IPS DF 4.7 (cell line): ENCODE results near the gene FAM184A.
"Not testable (repeated sequence)": the region's sequence is repeated elsewhere in the genome, so short reads cannot be mapped to it uniquely, and the experiment has no call there.

Experiments
- DNase-seq: peaks from one replicate; pipeline ENCODE4 v3.0.0-alpha.2; 2013; ENCODE audit warnings: low spot score; ENCODE audit errors: extremely low read depth

FAM184A gene

DNA sequence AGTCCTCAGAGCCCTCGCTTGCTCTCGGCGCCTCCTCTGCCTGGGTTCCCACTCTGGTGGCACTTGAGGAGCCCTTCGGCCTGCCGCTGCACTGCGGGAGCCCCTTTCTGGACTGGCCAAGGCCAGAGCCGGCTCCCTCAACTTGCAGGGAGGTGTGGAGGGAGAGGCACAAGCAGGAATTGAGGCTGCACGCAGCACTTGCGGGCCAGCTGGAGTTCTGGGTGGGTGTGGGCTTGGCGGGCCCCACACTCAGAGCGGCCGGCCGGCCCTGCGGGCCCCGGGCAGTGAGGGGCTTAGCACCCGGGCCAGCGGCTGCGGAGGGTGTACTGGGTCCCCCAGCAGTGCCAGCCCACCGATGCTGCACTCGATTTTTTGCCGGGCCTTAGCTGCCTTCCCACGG lies 63.3 kb downstream of the FAM184A start:
- DNase-seq: not testable (repeated sequence)

DNA sequence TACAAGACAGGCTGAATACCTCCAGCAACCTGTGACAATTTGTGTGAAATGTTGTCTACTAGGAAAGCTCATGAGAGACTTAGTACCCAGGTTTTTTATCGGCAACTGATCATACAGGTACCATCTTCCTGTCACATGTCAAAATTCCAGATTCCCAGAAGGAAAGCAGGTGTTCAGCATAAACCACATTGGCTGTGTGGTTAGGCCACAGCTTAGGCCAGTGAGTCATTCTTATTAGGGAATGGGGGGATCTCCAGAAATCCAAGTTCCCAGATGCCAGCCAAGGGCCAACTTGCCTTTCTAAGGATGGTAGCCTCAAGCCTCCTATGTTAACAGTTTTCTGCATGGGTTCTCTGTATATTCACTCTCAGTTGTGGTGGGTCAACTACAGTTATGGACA lies 65.9 kb downstream of the FAM184A start:
- no peak for DNase-seq

DNA sequence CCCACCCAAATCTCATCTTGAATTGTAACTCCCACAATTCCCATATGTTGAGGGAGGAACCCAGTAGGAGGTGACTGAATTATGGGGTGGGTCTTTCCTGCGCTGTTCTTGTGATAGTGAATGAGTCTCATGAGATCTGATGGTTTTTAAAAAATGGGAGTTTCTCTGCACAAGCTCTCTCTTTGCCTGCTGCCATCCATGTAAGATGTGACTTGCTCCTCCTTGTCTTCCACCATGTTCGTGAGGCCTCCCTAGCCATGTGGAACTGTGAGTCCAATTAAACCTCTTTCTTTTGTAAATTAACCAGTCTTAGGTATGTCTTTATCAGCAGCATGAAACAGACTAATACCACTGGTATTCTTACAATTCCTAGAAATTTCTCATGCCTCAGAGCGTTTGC lies 69.2 kb downstream of the FAM184A start:
- not testable (repeated sequence) for DNase-seq

DNA sequence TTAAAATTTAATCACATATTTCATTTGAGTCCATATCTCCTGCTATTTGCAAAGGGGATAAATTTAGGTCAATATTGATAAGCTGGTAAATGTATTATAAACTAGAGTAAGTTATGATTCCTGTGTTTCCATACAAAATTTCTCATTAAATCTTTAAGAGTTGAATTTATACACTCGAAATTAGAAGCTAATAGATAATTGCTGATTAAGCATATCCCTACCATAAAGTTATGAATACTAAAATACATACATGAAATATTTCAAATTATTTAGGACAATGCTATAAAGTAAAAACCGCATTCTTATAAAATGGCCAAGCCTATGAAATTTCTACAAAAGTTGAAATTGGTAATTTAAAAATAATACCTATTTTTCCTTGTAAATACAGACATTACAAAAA lies 71.5 kb downstream of the FAM184A start:
- no peak for DNase-seq

DNA sequence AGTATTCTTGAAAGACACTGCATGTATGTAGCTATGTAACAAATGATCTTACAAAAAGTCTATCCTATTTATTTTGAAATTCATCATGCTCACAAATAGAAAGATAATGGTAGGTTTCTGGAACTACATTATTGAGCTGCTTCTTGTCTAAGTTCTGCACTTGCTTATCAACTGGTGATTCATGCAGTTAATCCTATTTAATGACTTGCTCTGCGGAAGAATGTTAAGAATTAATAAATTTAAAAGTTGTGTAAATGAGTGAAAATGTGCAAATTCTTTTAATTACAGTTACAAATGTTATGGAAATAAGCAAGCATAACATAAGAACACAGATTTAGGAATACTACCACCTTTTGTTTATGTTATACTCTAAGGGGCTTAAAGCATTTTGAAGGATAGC lies 76.4 kb downstream of the FAM184A start:
- DNase-seq: no peak

DNA sequence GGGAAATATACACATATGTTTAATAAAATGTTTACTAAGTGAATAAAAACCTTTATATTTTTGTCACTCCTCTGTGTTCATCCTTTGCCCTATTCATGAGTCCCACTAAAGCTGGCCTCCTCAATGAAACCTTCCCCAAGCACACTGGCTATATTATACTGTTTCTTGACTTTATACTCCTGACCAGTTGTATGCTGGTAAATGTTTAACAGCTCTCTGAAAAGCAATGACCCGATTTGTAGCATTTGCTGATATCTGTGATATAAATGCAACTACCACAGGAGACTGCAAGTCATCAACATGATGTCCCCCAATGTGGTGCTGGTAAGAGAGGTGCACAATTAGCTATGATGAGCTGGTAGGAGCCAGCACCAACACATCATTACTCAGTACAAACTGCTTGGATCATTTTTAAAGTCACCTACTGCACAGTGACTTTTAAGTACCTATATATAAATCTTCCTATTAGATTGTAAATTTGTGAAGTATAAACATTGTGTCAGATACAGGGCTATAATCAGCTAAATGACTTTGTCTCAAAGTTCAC lies 78.9 kb downstream of the FAM184A start:
- no peak for DNase-seq

- DNase-seq: not testable (repeated sequence)
Measured at GRCh38 chr6:118997426-118997825, 81.0 kb downstream of the FAM184A start.

GRCh38 chr6:118996289-118996820 lies 82.1 kb downstream of the FAM184A start:
- DNase-seq: no peak

GRCh38 chr6:118993803-118994251 lies 84.6 kb downstream of the FAM184A start:
- DNase-seq: no peak

DNA sequence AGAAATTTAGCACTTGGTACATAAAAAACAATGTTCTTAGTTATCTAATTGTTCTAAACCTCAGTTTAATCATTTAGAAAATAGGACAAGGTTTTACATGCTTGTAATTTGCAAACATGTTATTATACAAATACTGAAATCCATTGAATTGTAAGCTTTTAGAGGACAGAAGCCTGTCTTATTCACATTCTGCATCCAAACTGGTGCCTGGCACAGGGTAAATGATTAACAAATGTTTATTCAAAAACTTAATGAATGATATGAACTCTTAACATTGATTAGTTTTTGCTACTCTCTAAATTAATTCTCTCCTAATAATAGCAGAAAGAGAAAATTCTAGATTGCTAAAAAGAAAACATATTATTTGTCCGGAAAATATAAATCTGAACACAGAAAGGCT lies 85.1 kb downstream of the FAM184A start:
- DNase-seq: no peak

DNA sequence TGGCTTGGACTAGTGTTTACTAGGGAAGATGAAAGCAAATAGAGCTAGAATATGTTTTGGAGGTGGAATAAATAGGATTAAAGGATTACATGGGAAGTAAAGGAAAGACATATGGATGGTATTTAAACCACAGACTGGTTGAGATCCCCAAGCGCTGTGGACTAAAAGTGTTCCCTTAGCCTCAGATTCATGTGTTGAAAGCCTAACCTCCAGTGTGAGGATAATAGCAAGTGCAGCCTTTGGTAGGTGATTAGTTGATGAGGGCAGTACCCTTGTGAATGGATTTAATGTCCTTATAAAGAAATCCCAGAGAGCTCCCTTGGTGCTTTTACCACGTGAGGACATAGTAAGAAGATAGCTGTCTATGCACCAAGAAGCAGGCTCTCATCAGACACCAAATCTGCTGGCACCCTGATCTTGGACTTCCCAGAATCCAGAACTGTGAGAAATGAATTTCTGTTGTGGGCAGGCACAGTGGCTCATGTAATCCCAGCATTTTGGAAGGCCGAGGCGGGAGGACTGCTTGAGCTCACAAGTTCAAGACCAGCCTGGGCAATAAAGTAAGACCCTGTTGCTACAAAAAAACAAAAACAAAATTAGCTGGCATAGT lies 86.2 kb downstream of the FAM184A start:
- DNase-seq: no peak

- DNase-seq: no peak
Measured at GRCh38 chr6:118986312-118986711, 92.2 kb downstream of the FAM184A start.

DNA sequence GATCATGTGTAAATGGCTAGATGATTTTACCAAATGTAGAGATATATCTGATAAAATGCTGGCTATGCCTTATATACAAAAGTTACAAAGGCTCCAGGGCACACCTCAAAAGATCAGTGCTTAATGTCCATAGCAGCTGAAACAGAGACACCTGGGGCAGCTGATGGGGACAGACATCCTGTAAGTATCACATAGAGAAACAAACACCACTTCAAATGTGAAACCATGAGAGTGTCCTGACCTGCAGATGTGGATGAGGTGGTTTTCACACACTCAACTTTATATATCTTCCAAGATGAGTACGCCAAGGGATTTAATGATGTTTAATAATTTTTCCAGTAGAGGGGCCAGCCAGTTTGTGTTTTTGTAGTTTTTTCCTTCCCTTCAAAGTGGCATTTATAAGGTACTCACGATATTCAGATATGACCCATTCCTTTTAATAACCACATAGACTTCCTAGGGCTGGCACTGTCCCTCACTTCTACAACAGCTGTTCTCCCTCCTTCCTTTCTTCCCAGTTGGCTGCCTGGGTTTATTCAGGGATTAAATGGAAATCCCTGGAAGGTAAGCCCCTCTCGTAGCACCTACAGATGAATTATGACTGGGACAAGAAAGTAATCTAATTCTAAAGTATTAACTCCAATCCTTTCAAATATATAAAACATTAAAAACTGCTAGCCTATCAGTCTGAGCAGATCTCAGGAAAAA lies 93.2 kb downstream of the FAM184A start:
- no peak for DNase-seq

GRCh38 chr6:118984342-118984741 lies 94.1 kb downstream of the FAM184A start:
- DNase-seq: no peak

DNA sequence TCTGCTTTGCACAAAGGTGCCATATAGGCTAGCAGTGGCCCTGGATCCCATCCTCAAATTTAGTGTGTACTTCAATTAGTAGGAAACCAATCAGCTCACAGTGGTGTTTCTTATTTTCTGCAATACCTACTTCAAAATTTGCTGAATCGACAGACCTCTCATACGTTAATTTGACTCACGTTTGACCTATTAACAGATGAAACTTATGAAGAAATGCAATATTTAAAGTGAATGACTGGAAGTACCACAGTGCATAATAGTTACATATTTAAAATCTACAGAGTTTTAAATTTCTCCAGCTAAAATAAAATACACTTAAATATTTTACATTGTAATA lies 95.9 kb downstream of the FAM184A start:
- no peak for DNase-seq

DNA sequence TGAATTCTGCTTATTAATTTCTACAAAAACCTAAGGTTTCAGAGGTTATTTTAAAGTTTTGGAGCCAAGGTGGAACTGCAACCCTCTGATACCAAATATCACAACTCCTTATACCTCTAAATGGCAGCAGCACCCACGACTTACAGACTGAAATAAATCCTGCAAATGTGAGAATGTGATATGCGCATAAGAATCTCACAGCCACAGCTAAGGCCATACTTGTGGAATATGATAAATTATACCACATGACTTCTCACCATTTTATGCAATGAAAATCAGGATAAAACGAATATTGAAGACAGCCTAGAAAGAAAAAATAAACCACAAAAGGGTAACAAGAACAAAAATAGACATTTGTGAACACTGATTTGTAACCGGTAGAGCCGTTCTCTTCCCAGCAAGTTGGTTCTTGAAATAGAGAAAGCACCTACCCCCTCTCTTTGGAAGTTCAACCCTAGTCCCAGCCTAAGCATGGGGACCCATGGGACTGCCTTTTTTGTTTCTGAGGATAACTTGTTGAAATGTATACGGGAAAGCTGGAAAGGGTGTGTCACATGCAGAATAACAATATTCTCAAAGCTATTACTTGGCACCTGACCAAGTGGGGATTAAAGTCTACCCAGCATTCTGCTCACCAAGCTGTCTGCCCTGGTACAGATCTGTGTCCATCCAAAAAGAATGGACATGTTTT lies 96.4 kb downstream of the FAM184A start:
- no peak for DNase-seq

DNA sequence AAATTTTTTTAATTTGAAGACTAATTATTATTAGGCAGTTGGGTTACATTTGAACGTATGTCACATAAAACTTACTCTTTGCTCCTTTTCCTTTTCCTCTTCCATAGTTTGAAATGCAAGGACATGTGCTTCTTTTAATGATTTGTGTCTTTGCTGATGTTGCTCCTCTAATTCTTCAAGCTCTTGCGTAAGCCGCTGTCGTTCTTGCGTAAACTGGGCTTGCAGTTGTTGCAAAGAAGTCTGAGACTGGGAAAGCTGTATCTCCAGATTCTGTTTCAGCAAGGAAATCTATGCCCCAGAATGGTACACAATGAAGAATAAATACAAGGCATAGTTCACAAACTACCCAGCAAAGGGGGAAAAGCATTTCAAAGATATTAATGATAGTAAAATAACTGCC lies 98.4 kb downstream of the FAM184A start:
- no peak for DNase-seq

- DNase-seq: no peak
Measured at GRCh38 chr6:118974790-118975189, 103.7 kb downstream of the FAM184A start.

GRCh38 chr6:118971682-118972081 lies 106.8 kb downstream of the FAM184A start:
- DNase-seq: no peak

DNA sequence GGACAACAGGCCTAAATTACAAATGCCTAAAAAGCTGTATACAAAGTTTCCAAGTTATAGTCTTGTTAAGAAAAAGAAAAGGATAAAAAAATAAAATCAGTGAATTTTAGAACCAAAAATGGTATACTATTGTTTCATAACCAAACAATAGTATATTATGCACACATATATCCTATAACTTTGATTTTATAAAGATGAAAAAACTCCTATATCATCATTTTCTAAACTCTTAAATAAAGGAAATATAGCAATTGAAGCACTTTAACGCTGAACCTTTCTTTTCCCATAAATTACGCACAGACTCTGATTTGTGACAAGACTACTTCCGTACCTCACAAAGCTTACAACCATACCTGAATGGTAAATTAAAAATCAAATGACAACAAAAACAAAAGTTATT lies 107.6 kb downstream of the FAM184A start:
- no peak for DNase-seq

DNA sequence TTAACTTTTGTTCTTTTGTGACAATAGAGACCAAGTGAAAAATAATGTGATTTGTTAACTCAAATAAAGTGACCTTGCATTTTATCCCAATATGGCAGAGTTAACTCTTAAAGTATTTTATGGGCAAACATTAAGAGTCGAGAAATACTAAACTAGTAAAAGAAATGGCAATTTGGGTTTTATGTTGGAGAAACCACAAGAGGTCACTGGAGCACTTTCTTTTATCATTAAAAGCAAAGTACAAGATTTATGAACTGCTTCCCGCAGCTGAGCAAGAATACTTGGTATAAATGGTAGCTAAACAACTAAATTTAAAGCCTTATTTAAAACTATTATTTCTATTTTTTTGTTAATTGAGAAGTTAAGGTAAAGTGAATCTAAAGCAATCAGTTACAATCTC lies 110.0 kb downstream of the FAM184A start:
- no peak for DNase-seq

GRCh38 chr6:118967239-118967638 lies 111.2 kb downstream of the FAM184A start:
- DNase-seq: no peak
